ENCODE measurements around the gene LMF2.

LMF2 gene

GRCh38 chr22:50505276-50505775, 2.2 kb downstream of the LMF2 start:
- H3K27ac ChIP-seq: no peak overlapping the region
- no peak for TF ChIP-seq CTCF (IDR thresholded peaks at IDR 0.05)

GRCh38 chr22:50504369-50505211, 2.9 kb downstream of the LMF2 start:
- no peak overlapping the region for H3K4me3 ChIP-seq
- no peak overlapping the region for H3K27ac ChIP-seq
- DNase-seq (ENCODE audit: low spot score): no peak

More at GRCh38 chr22:50505276-50505775, 2.2 kb downstream of the LMF2 start:
- no peak overlapping the region for H3K4me3 ChIP-seq
- no peak for DNase-seq (ENCODE audit: low spot score)

DNA sequence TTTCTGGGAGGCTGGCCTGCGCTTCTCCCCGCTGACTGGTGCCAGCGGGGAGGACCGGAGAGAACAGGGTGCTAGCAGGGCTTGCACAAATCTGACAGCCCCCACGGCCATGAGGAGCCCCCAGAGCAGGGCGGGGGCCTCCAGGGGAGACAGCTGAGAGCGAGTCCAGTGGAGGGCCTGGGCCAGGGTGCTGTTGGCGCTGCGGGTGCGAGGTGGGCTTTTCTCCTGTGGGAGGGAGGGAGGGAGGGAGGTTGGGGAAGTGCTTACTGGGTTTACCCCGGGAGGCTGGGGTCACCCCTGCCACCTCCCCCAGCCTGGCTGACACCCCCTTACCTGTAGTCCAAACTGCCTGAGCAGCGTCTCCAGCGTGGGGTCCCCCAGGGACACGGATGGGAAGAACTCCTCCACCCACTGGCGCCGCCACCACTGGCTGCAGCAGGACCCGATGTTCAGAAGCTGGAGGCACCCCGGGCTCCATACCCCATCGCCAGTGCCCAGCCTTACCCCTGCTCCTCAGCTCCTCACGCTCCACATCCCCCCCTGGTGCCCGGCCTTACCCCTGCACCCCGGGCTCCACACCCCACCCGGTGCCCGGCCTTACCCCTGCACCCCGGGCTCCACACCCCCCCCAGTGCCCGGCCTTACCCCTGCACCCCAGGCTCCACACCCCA, 3.9 kb downstream of the LMF2 start:
- TF ChIP-seq CTCF (IDR thresholded peaks at IDR 0.05): no peak
- DNase-seq (ENCODE audit: low spot score): no peak
- no peak overlapping the region for H3K27ac ChIP-seq
- H3K4me3 ChIP-seq: no peak overlapping the region

More at GRCh38 chr22:50504369-50505211, 2.9 kb downstream of the LMF2 start:
- TF ChIP-seq CTCF (IDR thresholded peaks at IDR 0.05): no peak

GRCh38 chr22:50502628-50503474, 4.7 kb downstream of the LMF2 start:
- no peak for TF ChIP-seq CTCF (IDR thresholded peaks at IDR 0.05)
- Histone ChIP-seq H3K4me3 (no peak overlapping the region), H3K27ac (no peak overlapping the region)
- no peak for DNase-seq (ENCODE audit: low spot score)

DNA sequence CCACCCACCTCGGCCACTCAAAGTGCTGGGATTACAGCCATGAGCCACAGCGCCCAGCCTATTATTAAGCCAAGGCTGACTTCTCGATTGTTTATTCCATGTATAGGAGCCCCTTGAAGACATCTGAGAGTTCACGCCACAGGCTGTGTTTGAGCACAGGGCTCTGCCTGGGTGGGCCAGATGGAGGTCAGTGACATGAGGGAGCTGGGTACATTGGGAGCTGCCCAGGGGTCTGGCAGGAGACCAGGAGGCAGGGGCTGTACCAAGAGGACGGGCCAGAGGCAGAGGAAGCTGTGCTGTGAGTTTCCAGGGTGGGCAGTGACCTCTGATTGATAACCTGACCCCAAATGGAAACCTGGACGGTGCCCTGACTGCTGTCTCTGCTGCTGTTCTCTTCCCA, 5.4 kb downstream of the LMF2 start:
- DNase-seq (ENCODE audit: low spot score): no peak
- no peak overlapping the region for H3K27ac ChIP-seq
- TF ChIP-seq CTCF (IDR thresholded peaks at IDR 0.05): no peak
- no peak overlapping the region for H3K4me3 ChIP-seq

DNA sequence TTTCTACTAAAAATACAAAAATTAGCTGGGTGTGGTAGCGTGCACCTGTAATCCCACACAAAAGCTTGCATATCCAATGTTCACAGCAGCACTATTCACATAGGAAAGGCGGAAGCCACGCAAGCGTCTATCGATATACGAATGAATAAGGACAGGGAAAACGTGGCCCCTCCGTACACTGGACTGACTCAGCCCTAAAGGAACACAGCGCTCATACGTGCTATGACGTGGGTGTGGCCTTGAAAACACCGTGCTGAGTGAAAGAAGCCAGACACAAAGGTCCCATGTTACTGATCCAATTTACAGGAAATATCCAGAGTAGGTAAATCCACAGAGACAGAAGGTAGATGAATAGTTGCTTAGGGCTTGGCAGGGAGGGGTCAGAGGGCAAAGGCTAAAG, 7.0 kb downstream of the LMF2 start:
- Histone ChIP-seq H3K27ac (no peak overlapping the region), H3K4me3 (no peak overlapping the region)
- no peak for TF ChIP-seq CTCF (IDR thresholded peaks at IDR 0.05)
- no peak for DNase-seq (ENCODE audit: low spot score)

All from coronary artery (tissue), 2 donors.